ENCODE measurements around the gene MUCL3.

Gene MUCL3

GRCh38 chr6:30931272-30931671 lies 9.5 kb upstream of the MUCL3 start:
- TF ChIP-seq GATA2 (IDR thresholded peaks at IDR 0.05; ENCODE audit: low read depth, low read length) (no peak), GATA3 (IDR thresholded peaks at IDR 0.05; ENCODE audit: low read depth, low read length) (no peak)

- TF ChIP-seq GATA3 (IDR thresholded peaks at IDR 0.05; ENCODE audit: low read depth, low read length), result no peak
- no peak for TF ChIP-seq GATA2 (IDR thresholded peaks at IDR 0.05; ENCODE audit: low read depth, low read length)
Observed at GRCh38 chr6:30931969-30932645, 8.7 kb upstream of the MUCL3 start, which contains the start of gene SFTA2. Gene SFTA2, minus strand, starts transcription at chr6:30932170. Its CDS starts 74 bp downstream, at chr6:30932096.

DNA sequence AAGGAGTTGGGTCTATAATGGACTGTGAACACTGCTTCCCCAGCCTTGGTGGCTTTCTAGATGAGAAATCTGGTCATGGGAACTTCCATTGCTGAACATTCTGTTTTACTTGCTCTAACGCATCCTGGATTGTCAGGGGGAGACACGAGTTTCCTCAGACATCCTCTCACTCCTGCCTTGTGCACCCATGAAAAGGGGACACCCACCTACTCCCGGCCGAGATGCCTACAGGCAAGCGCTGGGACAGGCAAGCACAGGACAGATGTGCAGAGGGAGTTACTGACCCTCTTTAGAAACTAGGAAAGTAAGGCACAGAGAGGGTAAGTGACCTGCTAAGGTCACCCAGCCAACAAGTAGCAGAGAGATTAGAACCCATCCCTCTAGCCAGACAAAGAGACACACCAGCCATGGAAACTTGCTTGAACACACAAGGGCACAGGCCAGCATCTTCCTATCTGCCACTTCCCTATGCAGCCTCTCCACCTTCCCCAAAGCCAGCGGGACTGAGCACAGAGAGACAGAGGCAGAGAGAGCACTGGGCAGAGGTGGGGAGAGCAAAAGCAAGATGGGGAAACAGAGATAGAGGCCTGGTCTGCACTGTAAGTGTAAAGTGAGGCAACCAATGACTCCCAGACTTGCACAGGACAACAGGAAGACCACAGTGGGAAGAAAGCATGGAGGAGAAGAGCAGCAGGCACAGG lies 8.0 kb upstream of the MUCL3 start:
- no peak for TF ChIP-seq GATA2 (IDR thresholded peaks at IDR 0.05; ENCODE audit: low read depth, low read length)
- no peak for TF ChIP-seq GATA3 (IDR thresholded peaks at IDR 0.05; ENCODE audit: low read depth, low read length)

DNA sequence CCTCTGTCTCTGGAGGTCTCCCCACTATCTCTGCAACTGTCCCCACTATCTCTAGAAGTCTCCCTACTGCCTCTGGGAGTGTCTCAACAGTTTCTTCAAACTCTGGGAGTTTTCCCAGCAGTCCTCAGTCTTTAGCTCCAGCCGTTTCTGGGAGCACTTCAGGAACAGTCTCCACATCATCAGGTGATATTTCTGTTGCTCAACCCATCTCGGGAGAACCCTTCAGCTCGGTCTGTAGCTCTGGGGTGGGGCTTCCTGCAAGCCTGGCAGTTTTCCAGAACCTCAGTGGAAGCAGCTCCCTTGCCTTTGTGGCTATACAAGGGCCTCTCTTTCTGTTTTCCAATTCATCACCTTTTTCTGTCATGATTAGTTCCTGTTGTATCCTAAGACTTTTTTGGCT lies 5.8 kb upstream of the MUCL3 start:
- no peak for TF ChIP-seq GATA2 (IDR thresholded peaks at IDR 0.05; ENCODE audit: low read depth, low read length)
- no peak for TF ChIP-seq GATA3 (IDR thresholded peaks at IDR 0.05; ENCODE audit: low read depth, low read length)

DNA sequence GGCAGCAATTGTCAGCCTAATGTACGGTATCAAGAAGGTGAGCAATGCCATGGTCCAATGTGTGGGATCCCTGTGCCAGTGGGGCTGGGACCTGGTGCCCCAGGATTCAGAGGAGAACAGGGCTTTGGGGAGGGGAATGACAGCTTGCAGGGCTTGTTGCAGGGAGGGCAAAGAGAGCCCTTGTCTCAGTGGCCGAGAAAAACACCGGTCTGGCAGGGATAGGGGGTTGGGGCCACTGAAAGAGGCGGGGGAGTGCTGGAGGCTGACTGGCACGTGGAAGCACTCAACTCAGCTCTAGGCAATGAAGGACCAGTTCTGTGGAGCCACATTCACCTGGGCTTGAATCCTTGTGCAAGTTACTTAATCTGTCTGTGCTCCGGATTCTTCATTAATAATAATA lies 3.5 kb upstream of the MUCL3 start:
- TF ChIP-seq GATA2 (IDR thresholded peaks at IDR 0.05; ENCODE audit: low read depth, low read length) (no peak), GATA3 (IDR thresholded peaks at IDR 0.05; ENCODE audit: low read depth, low read length) (no peak)

DNA sequence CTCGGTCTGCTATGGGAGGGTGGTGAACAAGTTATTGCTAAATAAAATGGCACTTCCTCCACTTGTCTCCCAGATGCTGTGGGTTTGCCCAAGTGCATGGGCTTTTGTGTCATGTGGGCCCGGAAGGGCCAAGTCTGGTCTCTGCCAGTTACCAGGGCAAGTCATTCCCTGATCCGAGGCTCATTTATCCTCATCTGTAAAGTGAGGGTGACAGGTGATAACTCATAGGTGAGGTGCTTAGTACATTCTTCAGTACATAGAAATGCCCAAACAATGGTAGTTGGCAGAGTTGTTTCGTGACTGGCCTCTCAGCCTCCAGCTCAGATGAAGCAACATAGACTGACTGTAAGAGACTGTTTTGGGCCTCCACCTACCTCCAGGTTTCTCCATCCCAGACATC lies 2.0 kb upstream of the MUCL3 start:
- TF ChIP-seq GATA2 (IDR thresholded peaks at IDR 0.05; ENCODE audit: low read depth, low read length), result no peak
- no peak for TF ChIP-seq GATA3 (IDR thresholded peaks at IDR 0.05; ENCODE audit: low read depth, low read length)

DNA sequence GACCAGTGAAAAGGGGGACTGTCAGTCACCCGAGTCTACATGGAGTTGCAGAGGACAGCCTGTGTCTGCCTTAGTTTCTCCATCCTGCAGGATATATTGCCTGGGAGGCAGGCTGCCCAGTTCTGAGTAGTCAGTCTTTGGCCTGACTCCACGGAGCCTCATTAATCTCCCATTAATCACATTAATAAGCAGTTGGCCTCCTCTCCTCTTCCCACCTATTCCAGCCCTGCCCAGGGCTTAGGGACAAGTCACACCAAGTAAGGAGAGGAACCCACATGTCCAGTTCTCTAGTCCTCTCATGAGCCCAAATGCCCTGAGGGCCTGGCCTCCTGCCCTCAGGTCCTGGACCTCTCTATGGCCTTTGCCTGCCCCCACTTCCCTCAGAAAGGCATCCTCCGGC lies 1.3 kb upstream of the MUCL3 start:
- TF ChIP-seq GATA3 (IDR thresholded peaks at IDR 0.05; ENCODE audit: low read depth, low read length), result no peak
- TF ChIP-seq GATA2 (IDR thresholded peaks at IDR 0.05; ENCODE audit: low read depth, low read length), result no peak

GRCh38 chr6:30942338-30943060 lies 1.7 kb downstream of the MUCL3 start:
- TF ChIP-seq GATA2 (IDR thresholded peaks at IDR 0.05; ENCODE audit: low read depth, low read length), result no peak
- TF ChIP-seq GATA3 (IDR thresholded peaks at IDR 0.05; ENCODE audit: low read depth, low read length), result no peak

DNA sequence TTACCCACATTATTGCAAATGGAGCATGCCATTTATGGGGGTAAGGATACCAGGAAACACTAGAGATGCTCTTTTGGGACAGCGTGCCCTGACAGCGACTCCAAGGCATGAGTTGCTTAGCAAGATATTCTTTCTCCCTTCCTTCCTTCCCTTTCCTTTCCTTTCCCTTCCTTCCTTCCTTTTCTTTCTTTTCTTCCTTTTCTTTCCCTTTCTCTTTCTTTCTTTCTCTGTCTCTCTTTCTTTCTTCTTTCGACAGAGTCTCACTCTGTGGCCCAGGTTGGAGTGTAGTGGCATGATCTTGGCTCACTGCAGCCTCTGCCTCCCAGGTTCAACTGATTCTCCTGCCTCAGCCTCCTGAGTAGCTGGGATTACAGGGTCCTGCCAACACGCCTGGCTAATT lies 3.3 kb downstream of the MUCL3 start:
- TF ChIP-seq GATA3 (IDR thresholded peaks at IDR 0.05; ENCODE audit: low read depth, low read length), result no peak
- no peak for TF ChIP-seq GATA2 (IDR thresholded peaks at IDR 0.05; ENCODE audit: low read depth, low read length)

- TF ChIP-seq GATA2 (IDR thresholded peaks at IDR 0.05; ENCODE audit: low read depth, low read length) (no peak), GATA3 (IDR thresholded peaks at IDR 0.05; ENCODE audit: low read depth, low read length) (no peak)
Observed at GRCh38 chr6:30945281-30945680, 4.5 kb downstream of the MUCL3 start.

- no peak for TF ChIP-seq GATA2 (IDR thresholded peaks at IDR 0.05; ENCODE audit: low read depth, low read length)
Observed at GRCh38 chr6:30947231-30947630, 6.5 kb downstream of the MUCL3 start.

GRCh38 chr6:30948811-30949210 lies 8.0 kb downstream of the MUCL3 start:
- TF ChIP-seq GATA3 (IDR thresholded peaks at IDR 0.05; ENCODE audit: low read depth, low read length) (no peak), GATA2 (IDR thresholded peaks at IDR 0.05; ENCODE audit: low read depth, low read length) (no peak)

- TF ChIP-seq GATA2 (IDR thresholded peaks at IDR 0.05; ENCODE audit: low read depth, low read length) (no peak), GATA3 (IDR thresholded peaks at IDR 0.05; ENCODE audit: low read depth, low read length) (no peak)
Observed at GRCh38 chr6:30951907-30952469, 11.2 kb downstream of the MUCL3 start.

DNA sequence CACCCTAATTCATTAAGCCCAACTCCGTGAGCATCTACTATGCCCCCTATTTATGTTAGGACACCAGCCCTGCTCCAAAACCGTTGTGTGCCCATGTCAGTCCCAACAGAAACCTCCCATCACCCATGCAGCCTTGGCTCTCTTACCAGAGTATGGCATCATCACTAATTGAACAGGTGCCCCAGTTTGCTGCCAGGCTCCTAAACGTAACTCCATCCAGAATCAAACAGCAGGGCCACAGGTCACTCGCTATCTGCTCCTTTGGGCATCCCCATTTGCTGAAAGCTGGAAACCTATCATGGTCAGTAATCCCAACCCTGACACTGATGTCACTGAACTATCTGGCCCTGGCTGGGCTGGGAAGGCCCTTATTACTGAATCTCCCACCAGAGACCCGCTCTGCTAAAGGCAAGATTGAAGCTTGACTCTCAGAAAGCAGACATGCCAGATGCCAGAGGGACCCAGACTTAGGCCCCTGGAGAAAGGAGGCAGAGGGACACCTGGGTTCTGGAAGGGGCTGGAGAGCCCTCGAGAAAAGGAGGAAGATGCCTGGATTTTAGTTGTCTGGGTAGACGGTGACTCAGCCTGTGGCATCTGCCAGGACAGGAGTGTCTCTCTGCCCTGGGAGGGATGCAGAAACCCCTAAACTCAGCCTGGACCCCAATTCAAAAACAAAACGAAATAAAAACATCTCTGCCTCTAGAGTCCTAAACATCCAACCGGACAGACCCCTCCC lies 14.0 kb downstream of the MUCL3 start:
- no peak for TF ChIP-seq GATA2 (IDR thresholded peaks at IDR 0.05; ENCODE audit: low read depth, low read length)
- no peak for TF ChIP-seq GATA3 (IDR thresholded peaks at IDR 0.05; ENCODE audit: low read depth, low read length)
